Stimulated activated CD4-positive, alpha-beta T cell treated with anti-CD3 and anti-CD28 coated beads, Interleukin-1b, Interleukin-23, amount 100 ng/mL, for 1 hour (primary cell): ENCODE measurements around the gene RNF19B.
"Not testable (repeated sequence)": the region's sequence is repeated elsewhere in the genome, so short reads cannot be mapped to it uniquely, and the experiment has no call there.

Experiments
- DNase-seq, 2 donors: peaks; one replicate each; pipeline ENCODE4 v3.0.0-alpha.2; 2020; ENCODE audit warnings: low read depth in 2 of 2

The RNF19B gene

GRCh38 chr1:32991819-32992488 is 27.3 kb upstream of the RNF19B start:
- DNase-seq: no peak

DNA sequence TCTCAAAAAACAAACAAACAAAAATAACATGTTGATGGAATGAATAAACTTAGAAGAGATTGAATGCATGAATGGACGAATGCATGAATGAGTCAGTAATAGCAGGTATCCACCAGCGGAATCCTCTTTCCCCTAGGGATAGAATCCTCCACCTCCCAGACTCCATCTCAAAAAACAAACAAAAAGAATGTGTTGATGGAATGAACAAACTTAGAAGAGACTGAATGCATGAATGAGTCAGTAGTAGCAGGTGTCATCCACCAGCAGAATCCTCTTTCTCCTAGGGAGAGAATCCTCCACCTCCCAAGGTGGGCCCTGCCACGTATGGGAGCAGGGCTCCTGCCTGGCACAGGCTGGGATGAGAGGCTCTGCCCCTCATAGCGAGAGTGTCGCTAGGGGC is 26.8 kb upstream of the RNF19B start:
- no peak for DNase-seq

DNA sequence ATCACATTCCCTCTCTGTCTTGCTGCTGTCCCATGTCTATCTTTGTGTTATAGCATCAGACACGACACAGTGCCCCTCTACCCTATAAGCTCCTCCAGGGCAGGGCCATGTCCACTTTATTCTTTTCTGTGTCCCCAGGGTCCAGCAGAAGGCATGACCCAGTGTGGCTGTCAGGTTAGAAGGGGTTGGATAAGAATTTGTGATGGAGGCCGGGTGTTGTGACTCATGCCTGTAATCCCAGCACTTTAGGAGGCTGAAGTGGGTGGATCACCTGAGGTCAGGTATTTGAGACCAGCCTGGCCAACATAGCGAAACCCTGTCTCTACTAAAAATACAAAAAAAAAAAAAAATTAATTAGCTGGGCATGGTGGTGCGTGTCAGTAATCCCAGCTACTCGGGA is 26.3 kb upstream of the RNF19B start:
- DNase-seq: no peak

GRCh38 chr1:32989160-32990050 is 24.8 kb upstream of the RNF19B start:
- no peak for DNase-seq

DNA sequence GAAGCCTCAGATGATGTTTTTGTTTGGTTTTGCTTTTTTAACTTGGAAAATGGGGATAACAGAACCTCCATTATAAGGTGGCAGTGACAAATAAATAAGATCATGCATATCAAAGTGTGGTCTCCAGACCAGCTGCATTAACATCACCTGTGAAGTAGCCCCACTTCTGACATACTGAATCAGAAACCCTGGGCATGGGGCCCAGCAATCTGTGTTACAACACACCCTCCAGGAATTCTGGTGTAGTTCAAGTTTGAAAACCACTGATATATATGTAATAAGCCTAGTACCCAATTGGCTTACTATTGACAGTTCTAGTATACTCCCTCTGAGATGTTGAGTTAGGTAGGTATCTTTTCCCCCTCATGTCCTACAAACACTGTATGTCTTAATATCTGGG is 24.1 kb upstream of the RNF19B start:
- DNase-seq: no peak

GRCh38 chr1:32985226-32985625 is 20.6 kb upstream of the RNF19B start:
- DNase-seq: no peak

GRCh38 chr1:32984455-32985171 is 20.0 kb upstream of the RNF19B start:
- no peak for DNase-seq

DNA sequence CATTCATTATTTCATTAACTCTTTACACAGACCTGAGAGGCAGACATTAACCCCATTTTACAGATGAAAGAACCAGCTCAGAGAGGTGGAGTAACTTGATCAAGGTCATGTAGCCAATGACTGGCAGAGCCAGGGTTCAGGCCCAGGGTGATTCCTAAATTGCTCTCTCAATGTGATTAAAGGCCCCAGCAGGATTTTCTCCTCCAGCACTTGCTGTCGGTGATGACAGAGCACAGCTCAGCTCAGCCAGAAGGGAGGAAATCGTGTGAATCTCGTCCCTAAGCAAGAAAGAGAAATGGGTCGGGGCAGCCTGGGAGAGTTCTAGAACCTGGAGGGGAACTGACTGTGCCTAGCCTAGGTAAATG is 19.5 kb upstream of the RNF19B start:
- DNase-seq: no peak

DNA sequence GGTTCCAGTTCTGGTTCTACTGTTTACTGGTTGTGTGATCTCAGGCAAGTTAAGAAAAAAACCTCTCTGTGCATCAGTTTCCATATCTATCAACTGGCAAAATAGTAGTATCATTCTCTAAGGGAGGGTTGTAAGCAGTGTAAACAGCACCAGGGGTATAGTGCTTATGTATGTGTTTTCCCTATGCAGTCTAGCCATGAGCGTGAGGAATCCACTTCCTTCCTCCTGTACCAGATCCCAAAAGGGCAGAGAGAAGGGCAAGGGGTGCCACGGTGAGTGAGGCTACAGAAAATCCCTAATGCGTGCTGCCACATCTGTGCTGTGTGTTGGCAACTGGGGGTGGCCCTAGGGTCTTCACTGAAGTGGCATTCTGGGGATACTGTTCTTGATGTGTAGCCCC is 18.4 kb upstream of the RNF19B start:
- DNase-seq: no peak

GRCh38 chr1:32981003-32981901 is 16.6 kb upstream of the RNF19B start:
- peak; percentile 21 to 37 for DNase-seq

DNA sequence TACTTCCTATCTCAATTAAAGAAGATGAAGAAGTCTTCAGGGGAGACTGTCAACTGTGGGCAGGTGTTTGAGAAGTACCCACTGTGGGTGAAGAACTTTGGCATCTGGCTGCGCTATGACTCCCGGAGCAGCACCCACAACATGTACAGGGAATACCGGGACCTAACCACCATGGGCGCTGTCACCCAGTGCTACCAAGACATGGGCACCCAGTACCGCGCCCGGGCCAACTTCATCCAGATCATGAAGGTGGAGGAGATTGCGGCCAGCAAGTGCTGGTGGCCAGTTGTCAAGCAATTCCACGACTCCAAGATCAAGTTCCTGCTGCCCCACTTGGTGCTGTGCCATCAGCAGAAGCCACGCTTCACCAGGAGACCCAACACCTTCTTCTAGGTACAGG is 15.5 kb upstream of the RNF19B start:
- no peak for DNase-seq

GRCh38 chr1:32978854-32979253 is 14.2 kb upstream of the RNF19B start:
- DNase-seq: no peak

- DNase-seq: no peak
Measured at GRCh38 chr1:32977546-32978087, 13.0 kb upstream of the RNF19B start.

DNA sequence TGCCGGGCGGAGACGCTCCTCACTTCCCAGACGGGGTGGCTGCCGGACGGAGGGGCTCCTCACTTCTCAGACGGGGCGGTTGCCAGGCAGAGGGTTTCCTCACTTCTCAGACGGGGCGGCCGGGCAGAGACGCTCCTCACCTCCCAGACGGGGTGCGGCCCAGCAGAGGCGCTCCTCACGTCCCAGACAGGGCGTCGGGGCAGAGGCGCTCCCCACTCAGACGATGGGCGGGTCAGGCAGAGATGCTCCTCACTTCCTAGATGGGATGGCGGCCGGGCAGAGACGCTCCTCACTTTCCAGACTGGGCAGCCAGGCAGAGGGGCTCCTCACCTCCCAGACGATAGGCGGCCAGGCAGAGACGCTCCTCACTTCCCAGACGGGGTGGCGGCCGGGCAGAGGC is 10.4 kb upstream of the RNF19B start:
- not testable (repeated sequence) for DNase-seq

DNA sequence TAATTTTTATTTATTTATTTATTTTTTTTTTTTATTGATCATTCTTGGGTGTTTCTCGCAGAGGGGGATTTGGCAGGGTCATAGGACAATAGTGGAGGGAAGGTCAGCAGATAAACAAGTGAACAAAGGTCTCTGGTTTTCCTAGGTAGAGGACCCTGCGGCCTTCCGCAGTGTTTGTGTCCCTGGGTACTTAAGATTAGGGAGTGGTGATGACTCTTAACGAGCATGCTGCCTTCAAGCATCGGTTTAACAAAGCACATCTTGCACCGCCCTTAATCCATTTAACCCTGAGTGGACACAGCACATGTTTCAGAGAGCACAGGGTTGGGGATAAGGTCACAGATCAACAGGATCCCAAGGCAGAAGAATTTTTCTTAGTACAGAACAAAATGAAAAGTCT is 8.8 kb upstream of the RNF19B start:
- not testable (repeated sequence) for DNase-seq

- DNase-seq: no peak
Measured at GRCh38 chr1:32972814-32973428, 8.3 kb upstream of the RNF19B start.

DNA sequence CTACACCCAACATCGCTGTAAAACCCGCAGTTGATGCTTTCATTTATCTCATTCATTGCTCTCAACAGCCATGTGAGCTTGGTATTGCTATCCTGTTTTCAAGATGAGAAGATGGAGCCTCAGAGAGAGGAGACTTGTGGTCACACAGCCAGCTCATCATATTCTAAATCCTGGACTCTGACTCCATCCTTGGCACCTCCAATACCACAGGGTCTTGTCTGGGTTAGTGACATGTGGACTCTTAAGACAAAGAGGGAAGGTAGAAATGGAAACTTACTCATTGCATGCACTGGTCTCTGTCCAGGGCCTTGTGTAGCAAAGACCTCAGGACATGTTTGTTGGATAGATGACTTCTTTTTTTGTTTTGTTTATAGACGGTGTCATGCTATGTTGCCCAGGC is 7.0 kb upstream of the RNF19B start:
- no peak for DNase-seq

GRCh38 chr1:32971156-32971555 is 6.5 kb upstream of the RNF19B start:
- DNase-seq: no peak

DNA sequence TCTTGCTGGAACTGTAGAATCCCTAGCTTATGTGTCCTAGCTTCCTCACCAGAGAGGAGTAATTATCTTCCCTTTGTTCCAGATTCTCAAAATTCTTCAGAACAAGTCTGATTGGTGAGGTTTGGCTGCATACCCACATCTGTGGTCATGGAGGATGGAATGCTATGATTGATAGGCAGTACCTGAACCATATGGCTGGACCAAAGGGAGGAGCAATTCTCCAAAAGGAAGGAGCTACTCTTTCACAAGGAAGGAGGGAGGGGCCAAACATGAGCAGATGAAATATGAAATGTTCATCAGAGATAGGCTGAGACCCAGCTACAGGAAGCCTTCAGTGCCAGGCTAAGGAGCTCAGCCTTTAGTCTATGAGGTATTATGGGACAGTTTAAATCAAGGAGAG is 5.0 kb upstream of the RNF19B start:
- no peak for DNase-seq

- DNase-seq: no peak
Measured at GRCh38 chr1:32967888-32968568, 3.4 kb upstream of the RNF19B start.
